GM06990 (cell line): ENCODE data around the gene MLLT3.

Experiments
- DNase-seq: peaks from one replicate; pipeline ENCODE4 v3.0.0-alpha.2; 2011; ENCODE audit not compliant: insufficient read length; ENCODE audit errors: extremely low read depth
- H3K27me3 ChIP-seq: replicated peaks from 2 replicates; pipeline ENCODE4 v1.6.0; 2011; ENCODE audit warnings: low read length; ENCODE audit not compliant: control insufficient read depth, insufficient read depth
- H3K36me3 ChIP-seq: 2 replicates; pipeline ENCODE4 v1.5.1; 2011; ENCODE audit warnings: low read length; ENCODE audit not compliant: control insufficient read depth, insufficient read depth
- H3K4me3 ChIP-seq: replicated peaks from 2 replicates; pipeline ENCODE4 v1.5.1; 2011; ENCODE audit warnings: low read depth, mild to moderate bottlenecking, control low read depth, low read length
- CTCF ChIP-seq: IDR thresholded peaks from 2 replicates; pipeline ENCODE4 v1.5.1; 2011; ENCODE audit warnings: low read length, control low read depth, mild to moderate bottlenecking, inconsistent platforms; ENCODE audit not compliant: insufficient read depth, poor library complexity, severe bottlenecking

The MLLT3 gene

GRCh38 chr9:20300430-20301115 is 321.7 kb downstream of the MLLT3 start:
- Histone ChIP-seq H3K27me3 (peaks cover 3% of the 10 kb centered on the region; the same call in 1 of the 2 replicates), H3K4me3 (no peak overlapping the region), H3K36me3 (no peaks in the 10 kb centered on the region)
- no peak for TF ChIP-seq CTCF
- DNase-seq = no peak

GRCh38 chr9:20297646-20298084 is 324.6 kb downstream of the MLLT3 start:
- no peak for TF ChIP-seq CTCF
- Histone ChIP-seq H3K4me3 (no peak overlapping the region), H3K27me3 (peaks cover 3% of the 10 kb centered on the region; the same call in 1 of the 2 replicates), H3K36me3 (no peaks in the 10 kb centered on the region)
- DNase-seq = no peak

- H3K4me3 ChIP-seq = no peak overlapping the region
- DNase-seq = no peak
- no peaks in the 10 kb centered on the region for H3K36me3 ChIP-seq
- TF ChIP-seq CTCF = no peak
- H3K27me3 ChIP-seq = peaks cover 3% of the 10 kb centered on the region; the same call in 1 of the 2 replicates
Measured at GRCh38 chr9:20295555-20295954, 326.7 kb downstream of the MLLT3 start.

GRCh38 chr9:20294046-20294750 is 328.1 kb downstream of the MLLT3 start:
- Histone ChIP-seq H3K36me3 (no peaks in the 10 kb centered on the region), H3K27me3 (peaks cover 3% of the 10 kb centered on the region; the same call in 1 of the 2 replicates), H3K4me3 (no peak overlapping the region)
- no peak for DNase-seq
- no peak for TF ChIP-seq CTCF

GRCh38 chr9:20292002-20292401 is 330.3 kb downstream of the MLLT3 start:
- TF ChIP-seq CTCF = no peak
- Histone ChIP-seq H3K36me3 (no peaks in the 10 kb centered on the region), H3K4me3 (no peak overlapping the region), H3K27me3 (no peaks in the 10 kb centered on the region)
- no peak for DNase-seq
